Activated CD4-positive, alpha-beta T cell treated with anti-CD3 and anti-CD28 coated beads, Interleukin-2, Interleukin-4, amounts not matched to agents 100 ng/mL and 50 ng/mL, durations not matched to agents 16 hours and 8 hours (primary cell): ENCODE results near the gene MRPL16.
"Not testable (repeated sequence)": the region's sequence is repeated elsewhere in the genome, so short reads cannot be mapped to it uniquely, and the experiment has no call there.

Experiments
- DNase-seq: peaks from one replicate; pipeline ENCODE4 v3.0.0-alpha.2; 2020; ENCODE audit warnings: low spot score

The MRPL16 gene

GRCh38 chr11:59810189-59810910, at the start of gene MRPL16:
Gene MRPL16 (minus strand): TSS chr11:59810778. CDS start chr11:59810658, 120 bp downstream.
- DNase-seq = peak; percentile 94

GRCh38 chr11:59859673-59860072, 49.1 kb upstream of the MRPL16 start:
- no peak for DNase-seq

GRCh38 chr11:59857439-59858434, 47.2 kb upstream of the MRPL16 start:
- DNase-seq = peak; percentile 67

- no peak for DNase-seq
Observed at GRCh38 chr11:59854871-59855270, 44.3 kb upstream of the MRPL16 start.

- not testable (repeated sequence) for DNase-seq
Observed at GRCh38 chr11:59851416-59851815, 40.8 kb upstream of the MRPL16 start.

GRCh38 chr11:59849551-59849950, 39.0 kb upstream of the MRPL16 start:
- not testable (repeated sequence) for DNase-seq

GRCh38 chr11:59849129-59849528, 38.6 kb upstream of the MRPL16 start:
- DNase-seq = no peak

GRCh38 chr11:59848439-59848838, 37.9 kb upstream of the MRPL16 start:
- DNase-seq = not testable (repeated sequence)

GRCh38 chr11:59847626-59848025, 37.0 kb upstream of the MRPL16 start:
- no peak for DNase-seq

GRCh38 chr11:59846556-59846955, 36.0 kb upstream of the MRPL16 start:
- DNase-seq = no peak

- no peak for DNase-seq
Observed at GRCh38 chr11:59845399-59845798, 34.8 kb upstream of the MRPL16 start, which contains the start of gene CBLIF. Gene CBLIF (minus strand): TSS chr11:59845499. CDS start chr11:59845453, 46 bp downstream.

- DNase-seq = no peak
Observed at GRCh38 chr11:59842316-59842715, 31.7 kb upstream of the MRPL16 start.

GRCh38 chr11:59841514-59841913, 30.9 kb upstream of the MRPL16 start:
- DNase-seq = no peak

- DNase-seq = no peak
Observed at GRCh38 chr11:59839615-59840014, 29.0 kb upstream of the MRPL16 start.

- no peak for DNase-seq
Observed at GRCh38 chr11:59833602-59834001, 23.0 kb upstream of the MRPL16 start.

- DNase-seq = no peak
Observed at GRCh38 chr11:59829358-59829757, 18.8 kb upstream of the MRPL16 start.

GRCh38 chr11:59822989-59823566, 12.5 kb upstream of the MRPL16 start:
- DNase-seq = peak; percentile 60

- DNase-seq = no peak
Observed at GRCh38 chr11:59818572-59818971, 8.0 kb upstream of the MRPL16 start.

- not testable (repeated sequence) for DNase-seq
Observed at GRCh38 chr11:59816434-59816833, 5.9 kb upstream of the MRPL16 start.

- DNase-seq = no peak
Observed at GRCh38 chr11:59815754-59816153, 5.2 kb upstream of the MRPL16 start.

- no peak for DNase-seq
Observed at GRCh38 chr11:59814021-59814420, 3.4 kb upstream of the MRPL16 start.

GRCh38 chr11:59813364-59813763, 2.8 kb upstream of the MRPL16 start:
- no peak for DNase-seq
